Loucy (cell line): ENCODE results near the gene PLA2G12A.

Experiments
- CTCF ChIP-seq: fragments of 200-600 bp; sonication (generic); conservative IDR thresholded peaks from 2 replicates; pipeline ENCODE4 v1.5.1; 2014; ENCODE audit warnings: mild to moderate bottlenecking, antibody characterized with exemption, low read length
- EZH2phosphoT487 ChIP-seq: fragments of 200-600 bp; IDR thresholded peaks from 2 replicates; pipeline ENCODE4 v1.6.1; 2018; ENCODE audit warnings: antibody characterized with exemption, mild to moderate bottlenecking, moderate library complexity, borderline replicate concordance

- TF ChIP-seq CTCF (no peak), EZH2phosphoT487 (no peak)
Measured at GRCh38 chr4:109684727-109685126, 45.1 kb downstream of the PLA2G12A start.
